EH (cell line): ENCODE results near the gene ZNF76.

ENCODE experiments used
- DNase-seq: peaks from one replicate; pipeline ENCODE4 v3.0.0-alpha.2; 2015; ENCODE audit warnings: low read depth

ZNF76 gene

GRCh38 chr6:35259194-35259947, at the start of gene ZNF76:
TSS of gene ZNF76 (plus strand) at chr6:35259735. CDS start at chr6:35281152, 21,417 bp downstream.
- peak; percentile 97 for DNase-seq

- DNase-seq = no peak
These were observed 46.2 kb upstream of the ZNF76 start for GRCh38 chr6:35213298-35213791.

GRCh38 chr6:35213824-35214756, 45.4 kb upstream of the ZNF76 start, which contains the start of gene SCUBE3:
TSS of gene SCUBE3 (plus strand) at chr6:35213956. CDS start at chr6:35214419, 463 bp downstream.
- DNase-seq = peak; percentile 69

GRCh38 chr6:35214869-35215664, 44.5 kb upstream of the ZNF76 start:
- peak; percentile 52 for DNase-seq

GRCh38 chr6:35215665-35216411, 43.7 kb upstream of the ZNF76 start:
- DNase-seq = no peak

- no peak for DNase-seq
These were observed 43.2 kb upstream of the ZNF76 start for GRCh38 chr6:35216412-35216732.

- peak; percentile 20 for DNase-seq
These were observed 42.4 kb upstream of the ZNF76 start for GRCh38 chr6:35216851-35217811.

- peak; percentile 64 for DNase-seq
These were observed 41.5 kb upstream of the ZNF76 start for GRCh38 chr6:35218021-35218420.

- DNase-seq = no peak
These were observed 41.1 kb upstream of the ZNF76 start for GRCh38 chr6:35218456-35218855.

GRCh38 chr6:35219683-35220326, 39.7 kb upstream of the ZNF76 start:
- DNase-seq = peak; percentile 43

- DNase-seq = no peak
These were observed 38.8 kb upstream of the ZNF76 start for GRCh38 chr6:35220711-35221110.

GRCh38 chr6:35223396-35223795, 36.1 kb upstream of the ZNF76 start:
- no peak for DNase-seq

- no peak for DNase-seq
These were observed 34.8 kb upstream of the ZNF76 start for GRCh38 chr6:35224720-35225119.

- DNase-seq = no peak
These were observed 31.1 kb upstream of the ZNF76 start for GRCh38 chr6:35228481-35228880.

GRCh38 chr6:35229304-35229703, 30.2 kb upstream of the ZNF76 start:
- DNase-seq = no peak

- DNase-seq = no peak
These were observed 29.0 kb upstream of the ZNF76 start for GRCh38 chr6:35230498-35230897.

- peak; percentile 66 for DNase-seq
These were observed 28.6 kb upstream of the ZNF76 start for GRCh38 chr6:35230950-35231349.

GRCh38 chr6:35231563-35231962, 28.0 kb upstream of the ZNF76 start:
- DNase-seq = no peak

- DNase-seq = no peak
These were observed 24.6 kb upstream of the ZNF76 start for GRCh38 chr6:35234901-35235300.

GRCh38 chr6:35236223-35236622, 23.3 kb upstream of the ZNF76 start:
- no peak for DNase-seq
